ENCODE measurements around the gene OBI1. TPM values are rescaled to one million over a fixed set of nuclear protein-coding genes. Genes with fewer than 3 reads are reported as not detected.

Gene OBI1
- total and polyA plus RNA-seq, 2 donors (not counting 1 experiment from before 2014, with no cell fraction given), result 10.2 to 11.4 TPM

- Histone ChIP-seq H2AFZ (ENCODE audit: low read length) (no peak overlapping the region), H3K36me3 (ENCODE audit: control insufficient read depth, insufficient read depth, low read length) (no peaks in the 10 kb centered on the region), H3K27me3 (ENCODE audit: control insufficient read depth, insufficient read depth, low read length) (peaks cover 89% of the 10 kb centered on the region), H3K4me3 (replicated peaks in 1 of 4; ENCODE audit: control extremely low read depth in 1 of 4, insufficient read depth in 1 of 4, low read depth in 3 of 4, low read length in 4 of 4) (no peak overlapping the region), H3K4me1 (ENCODE audit: control insufficient read depth, extremely low read depth, insufficient read depth, low read length) (peaks cover 3% of the 10 kb centered on the region), H3K27ac (ENCODE audit: insufficient read depth, low read length) (no peak overlapping the region), H3K9ac (ENCODE audit: insufficient read depth, low read length) (no peak overlapping the region), H3K79me2 (ENCODE audit: control insufficient read depth, insufficient read depth, low read length) (no peaks in the 10 kb centered on the region), H3K4me2 (ENCODE audit: extremely low read depth, insufficient read depth, low read length) (no peak overlapping the region), H4K20me1 (ENCODE audit: control insufficient read depth, extremely low read depth, insufficient read depth, low read length) (peaks cover 2% of the 10 kb centered on the region), H3K9me3 (ENCODE audit: control insufficient read depth, insufficient read depth, low read depth, low read length) (no peaks in the 10 kb centered on the region)
- DNase-seq (ENCODE audit: low read depth in 2 of 2), result peak in 1 of 2 donors; percentile 5
- TF ChIP-seq EZH2 (IDR thresholded peaks at IDR 0.05; ENCODE audit: low read length, missing control alignments) (peak; percentile 33), CTCF (conservative IDR thresholded peaks at IDR 0.05 in 1 of 2, IDR thresholded peaks at IDR 0.05 in 1 of 2; ENCODE audit: low read depth in 1 of 2, low read length in 2 of 2) (no peak)
These were observed 58.6 kb downstream of the OBI1 start for GRCh38 chr13:78600280-78600883.

- Histone ChIP-seq H3K36me3 (ENCODE audit: control insufficient read depth, insufficient read depth, low read length) (no peaks in the 10 kb centered on the region), H3K27ac (ENCODE audit: insufficient read depth, low read length) (no peak overlapping the region), H3K9ac (ENCODE audit: insufficient read depth, low read length) (peak overlapping the region; percentile 7), H4K20me1 (ENCODE audit: control insufficient read depth, extremely low read depth, insufficient read depth, low read length) (peaks cover 2% of the 10 kb centered on the region), H2AFZ (ENCODE audit: low read length) (no peak overlapping the region), H3K4me3 (replicated peaks in 1 of 4; ENCODE audit: control extremely low read depth in 1 of 4, insufficient read depth in 1 of 4, low read depth in 3 of 4, low read length in 4 of 4) (no peak overlapping the region), H3K4me1 (ENCODE audit: control insufficient read depth, extremely low read depth, insufficient read depth, low read length) (peaks cover 3% of the 10 kb centered on the region), H3K27me3 (ENCODE audit: control insufficient read depth, insufficient read depth, low read length) (peaks cover 89% of the 10 kb centered on the region), H3K79me2 (ENCODE audit: control insufficient read depth, insufficient read depth, low read length) (no peaks in the 10 kb centered on the region), H3K4me2 (ENCODE audit: extremely low read depth, insufficient read depth, low read length) (no peak overlapping the region), H3K9me3 (ENCODE audit: control insufficient read depth, insufficient read depth, low read depth, low read length) (no peaks in the 10 kb centered on the region)
- no peak for DNase-seq (ENCODE audit: low read depth in 2 of 2)
- TF ChIP-seq EZH2 (IDR thresholded peaks at IDR 0.05; ENCODE audit: low read length, missing control alignments), result peak; percentile 1
- TF ChIP-seq CTCF (conservative IDR thresholded peaks at IDR 0.05 in 1 of 2, IDR thresholded peaks at IDR 0.05 in 1 of 2; ENCODE audit: low read depth in 1 of 2, low read length in 2 of 2), result no peak
These were observed 59.2 kb downstream of the OBI1 start for GRCh38 chr13:78599645-78600279.

DNA sequence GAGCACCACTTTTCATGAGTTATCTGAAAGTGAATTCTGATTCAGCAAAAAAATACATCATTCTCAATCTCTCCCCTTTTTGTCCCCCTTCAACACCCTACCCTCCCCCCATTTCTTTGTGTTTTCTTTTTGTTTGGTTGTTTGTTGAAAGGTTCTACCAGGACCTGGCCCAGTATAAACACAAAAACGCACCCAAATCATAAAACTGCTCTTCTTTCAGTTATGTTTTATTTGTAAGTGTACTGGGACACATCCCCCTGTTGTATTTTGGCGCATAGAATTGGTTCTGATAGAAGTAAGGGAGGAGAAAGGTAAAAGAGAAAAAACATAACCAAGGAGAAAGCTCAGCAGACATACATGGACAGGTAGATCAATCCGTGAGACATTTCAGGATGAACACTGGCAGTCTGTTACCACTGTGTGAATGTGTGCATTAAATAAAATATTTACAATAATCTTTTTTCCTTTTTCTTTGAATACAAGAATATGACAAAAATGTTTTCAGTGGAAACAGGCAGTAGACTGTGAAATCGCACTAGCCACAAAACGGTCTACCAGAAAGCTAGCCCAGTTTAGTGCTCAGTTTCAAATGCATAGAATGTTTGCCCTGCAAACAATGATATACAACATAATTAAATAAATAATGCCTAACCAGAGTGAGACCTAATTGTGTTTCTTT lies 59.9 kb downstream of the OBI1 start:
- Histone ChIP-seq H2AFZ (ENCODE audit: low read length) (no peak overlapping the region), H3K27me3 (ENCODE audit: control insufficient read depth, insufficient read depth, low read length) (peaks cover 91% of the 10 kb centered on the region), H3K27ac (ENCODE audit: insufficient read depth, low read length) (no peak overlapping the region), H3K4me3 (replicated peaks in 1 of 4; ENCODE audit: control extremely low read depth in 1 of 4, insufficient read depth in 1 of 4, low read depth in 3 of 4, low read length in 4 of 4) (no peak overlapping the region), H3K9ac (ENCODE audit: insufficient read depth, low read length) (peak overlapping the region; percentile 7), H3K79me2 (ENCODE audit: control insufficient read depth, insufficient read depth, low read length) (no peaks in the 10 kb centered on the region), H3K36me3 (ENCODE audit: control insufficient read depth, insufficient read depth, low read length) (no peaks in the 10 kb centered on the region), H3K4me1 (ENCODE audit: control insufficient read depth, extremely low read depth, insufficient read depth, low read length) (peaks cover 3% of the 10 kb centered on the region), H3K4me2 (ENCODE audit: extremely low read depth, insufficient read depth, low read length) (no peak overlapping the region), H4K20me1 (ENCODE audit: control insufficient read depth, extremely low read depth, insufficient read depth, low read length) (peaks cover 2% of the 10 kb centered on the region), H3K9me3 (ENCODE audit: control insufficient read depth, insufficient read depth, low read depth, low read length) (no peaks in the 10 kb centered on the region)
- no peak for TF ChIP-seq CTCF (conservative IDR thresholded peaks at IDR 0.05 in 1 of 2, IDR thresholded peaks at IDR 0.05 in 1 of 2; ENCODE audit: low read depth in 1 of 2, low read length in 2 of 2)
- no peak for TF ChIP-seq EZH2 (IDR thresholded peaks at IDR 0.05; ENCODE audit: low read length, missing control alignments)
- DNase-seq (ENCODE audit: low read depth in 2 of 2), result no peak
